DMS 273 treated with DMSO at 0.1 percent for 48 hours (cell line): ENCODE results near the gene EYS.

Experiments
- DNase-seq: peaks from one replicate; lab custom pipeline; 2025; lab: John Stamatoyannopoulos, UW

Gene EYS

GRCh38 chr6:65707126-65707826, at the start of gene EYS:
Gene EYS, minus strand, starts transcription at chr6:65707226. Its CDS starts 211,816 bp downstream, at chr6:65495410.
- peak; percentile 97 for DNase-seq

- DNase-seq = no peak
Measured at GRCh38 chr6:65746302-65746701, 39.3 kb upstream of the EYS start.

GRCh38 chr6:65745614-65746013, 38.6 kb upstream of the EYS start:
- no peak for DNase-seq

DNA sequence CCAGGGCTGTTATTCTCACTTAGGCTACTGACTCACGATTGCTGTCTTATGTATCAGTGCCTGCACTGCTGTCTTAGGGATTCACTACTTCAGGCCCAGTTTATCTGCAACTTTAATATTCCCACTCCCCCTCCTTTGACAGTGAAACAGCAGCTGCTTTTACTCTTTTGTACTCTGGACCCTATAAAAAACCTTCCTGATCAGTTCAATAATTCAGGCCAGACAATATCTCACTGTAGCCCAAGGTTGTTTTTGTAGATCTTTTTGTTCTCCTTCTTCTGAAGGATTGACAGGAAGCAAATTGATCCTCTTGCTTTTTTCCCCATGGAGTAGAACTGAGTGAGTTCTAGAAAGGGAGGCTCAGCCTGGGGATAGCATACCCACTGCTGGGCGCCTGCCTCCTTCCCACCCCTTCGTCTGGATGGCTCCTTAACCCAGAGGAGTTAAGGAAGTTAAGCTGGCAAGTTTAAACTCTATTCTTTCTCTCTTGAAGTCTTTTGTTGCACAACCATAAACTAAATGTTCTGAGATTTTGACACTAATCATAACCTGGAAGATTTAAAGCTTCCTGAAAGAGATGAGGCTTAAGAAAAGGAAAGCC, 22.0 kb upstream of the EYS start:
- DNase-seq = no peak

GRCh38 chr6:65719101-65719500, 12.1 kb upstream of the EYS start:
- DNase-seq = no peak

DNA sequence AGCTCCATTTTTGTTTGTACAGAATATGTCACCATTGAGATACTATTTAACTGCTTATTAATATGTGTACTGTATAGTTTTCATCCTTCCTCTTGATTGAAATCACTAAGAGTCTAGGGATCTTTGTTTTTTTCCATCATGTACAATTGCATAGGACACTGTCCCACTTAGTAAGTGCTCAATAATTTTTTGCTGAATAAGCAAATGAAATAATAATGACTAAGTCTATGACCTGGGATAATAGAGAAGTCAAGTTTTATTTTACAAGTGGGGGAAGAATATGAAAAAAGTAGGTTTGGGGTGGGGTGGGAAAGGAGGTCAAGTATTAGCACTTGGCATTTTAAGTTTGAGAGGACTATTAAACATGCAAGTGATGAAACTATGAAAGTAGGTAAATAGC, 4.5 kb upstream of the EYS start:
- no peak for DNase-seq

GRCh38 chr6:65709099-65709830, 2.2 kb upstream of the EYS start:
- DNase-seq = no peak

- DNase-seq = no peak
Measured at GRCh38 chr6:65708162-65708561, 1.1 kb upstream of the EYS start.

DNA sequence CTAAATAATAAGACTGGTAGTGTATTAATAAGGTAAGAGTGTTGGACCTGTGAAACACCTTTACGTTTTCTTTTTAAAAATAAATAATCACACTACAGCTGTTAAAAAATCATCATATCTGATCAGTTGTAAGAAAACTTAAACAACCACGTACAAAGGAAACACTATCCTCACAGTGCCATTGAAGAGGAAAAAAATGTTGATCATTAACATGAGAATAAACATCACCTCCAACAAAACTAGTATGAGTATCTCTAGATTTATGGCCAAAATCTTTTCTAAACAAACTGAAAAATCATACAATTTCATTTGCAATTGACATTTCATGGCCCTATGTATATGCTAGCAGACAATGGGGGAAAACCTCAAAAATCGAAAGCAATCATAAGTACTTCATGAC, 590 bp downstream of the EYS start:
- DNase-seq = no peak

DNA sequence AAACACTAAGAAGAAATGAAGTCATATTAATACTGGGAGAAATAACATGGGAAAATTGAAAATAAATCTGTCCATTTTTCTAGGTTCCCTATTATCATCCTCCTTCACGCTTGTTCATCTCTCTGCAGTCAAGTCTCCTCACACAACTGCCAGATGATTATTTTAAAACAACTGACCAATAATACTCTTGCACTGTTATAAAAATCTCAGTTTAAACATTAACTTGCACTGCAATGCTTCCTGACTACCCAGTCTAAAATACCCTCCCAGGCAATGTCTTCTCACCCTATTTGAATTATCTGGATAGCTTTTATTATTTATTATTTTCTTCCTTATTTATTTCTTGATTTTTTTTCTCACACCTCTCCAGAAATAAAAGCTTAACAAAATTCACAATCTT, 5.7 kb downstream of the EYS start:
- DNase-seq = no peak

GRCh38 chr6:65700561-65700960, 6.5 kb downstream of the EYS start:
- peak; percentile 81 for DNase-seq

DNA sequence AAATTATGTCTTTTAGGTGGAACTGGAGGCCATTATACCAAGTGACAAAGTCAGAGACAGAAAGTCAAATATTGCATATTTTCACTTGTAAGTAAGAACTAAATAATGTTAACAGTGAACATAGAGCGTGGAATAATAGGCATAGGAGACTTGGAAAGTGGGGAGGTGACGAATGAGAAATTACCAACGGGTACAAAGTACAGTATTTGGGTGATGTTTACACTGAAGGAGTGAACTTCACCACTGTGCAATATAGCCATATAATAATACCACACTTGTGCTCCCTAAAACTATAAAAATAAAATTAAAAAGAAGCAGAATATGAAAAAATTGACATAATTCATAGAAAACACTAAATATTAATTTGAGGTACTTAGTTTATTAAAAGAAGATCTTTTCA, 14.9 kb downstream of the EYS start:
- no peak for DNase-seq

- no peak for DNase-seq
Measured at GRCh38 chr6:65680232-65680631, 26.8 kb downstream of the EYS start.

DNA sequence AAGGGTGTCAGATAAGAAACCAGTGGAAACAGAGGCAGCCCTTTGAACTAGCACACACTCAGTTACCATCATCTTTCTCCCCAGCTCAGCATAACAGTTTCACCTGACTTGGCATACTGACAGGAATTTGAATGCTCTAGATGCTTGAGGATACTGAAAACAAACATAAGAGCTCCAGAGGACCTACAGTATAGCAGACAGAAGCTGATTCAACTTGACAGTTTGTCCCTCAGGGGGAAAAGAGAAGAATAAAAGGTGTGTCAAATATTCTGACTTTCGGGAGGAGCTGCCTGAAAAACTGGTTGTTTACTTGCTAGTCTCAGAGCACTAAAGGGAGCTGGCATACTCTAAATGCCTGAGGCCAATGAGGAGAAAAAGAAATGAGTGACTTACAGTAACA, 35.1 kb downstream of the EYS start:
- DNase-seq = peak; percentile 13

DNA sequence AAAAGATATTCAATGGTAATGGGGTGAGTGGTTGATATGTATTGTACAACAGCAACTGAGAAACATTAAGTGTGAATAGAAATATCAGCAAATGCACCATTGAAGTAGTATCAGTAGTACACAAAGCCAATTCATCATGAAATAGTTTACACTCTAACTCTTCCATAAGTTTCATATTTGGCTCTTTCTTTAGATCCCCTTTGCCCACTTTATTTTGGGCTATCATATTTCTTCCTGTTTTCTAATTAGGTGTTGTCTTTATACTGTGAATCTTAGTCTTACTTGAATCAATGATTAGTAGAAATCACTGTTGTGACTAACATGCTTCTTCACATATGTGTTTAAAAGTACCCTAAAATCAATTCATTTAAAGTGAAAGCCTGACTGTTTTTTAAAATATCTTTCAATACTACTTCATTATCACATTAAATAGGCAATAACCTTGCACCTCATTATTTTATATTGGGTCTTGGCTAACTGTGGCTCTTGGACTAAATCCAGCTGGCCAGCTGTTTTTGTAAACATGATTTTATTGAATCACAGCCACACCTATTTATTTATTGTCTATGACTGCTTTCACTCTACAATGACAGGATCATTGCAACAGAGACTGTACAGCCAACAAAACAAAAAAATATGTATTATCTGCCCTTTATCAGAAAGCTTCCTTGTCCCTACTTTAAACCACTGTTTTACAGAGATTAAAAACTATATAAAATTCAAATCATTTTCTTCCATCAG, 38.9 kb downstream of the EYS start:
- DNase-seq = no peak

- DNase-seq = no peak
Measured at GRCh38 chr6:65650086-65650485, 56.9 kb downstream of the EYS start.

DNA sequence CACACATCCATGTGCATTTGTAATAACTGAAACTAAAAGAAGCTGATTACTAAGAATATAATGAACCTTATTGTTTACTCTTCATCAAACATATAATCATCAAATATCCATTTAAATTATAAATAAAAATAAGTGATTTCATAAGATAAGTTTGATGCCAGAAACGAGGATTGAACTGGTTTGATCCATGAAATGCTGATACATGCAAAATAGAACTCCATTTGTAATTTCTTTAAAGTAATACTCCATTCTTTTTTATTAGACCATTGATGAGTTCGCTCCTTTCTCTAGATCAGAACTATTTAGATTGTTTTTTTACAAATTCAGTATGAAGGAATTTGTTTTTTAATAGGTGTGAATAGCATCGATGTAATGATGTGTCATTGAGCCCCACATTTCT, 57.6 kb downstream of the EYS start:
- DNase-seq = no peak

DNA sequence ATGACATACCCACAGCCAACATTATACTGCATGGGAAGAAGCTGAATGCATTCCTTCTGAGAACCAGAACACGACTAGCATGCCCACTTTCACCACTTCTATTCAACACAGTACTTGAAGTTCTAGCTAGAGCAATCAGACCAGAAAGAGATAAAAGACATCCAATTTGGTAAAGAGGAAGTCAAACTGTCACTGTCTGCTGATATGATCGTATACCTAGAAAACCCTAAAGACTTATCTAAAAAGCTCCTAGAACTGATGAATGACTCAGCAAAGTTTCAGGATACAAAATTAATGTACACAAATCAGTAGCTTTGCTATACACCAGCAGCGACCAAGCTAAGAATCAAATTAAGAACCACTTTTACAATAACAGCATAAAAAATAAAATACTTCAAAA, 60.5 kb downstream of the EYS start:
- DNase-seq = no peak

DNA sequence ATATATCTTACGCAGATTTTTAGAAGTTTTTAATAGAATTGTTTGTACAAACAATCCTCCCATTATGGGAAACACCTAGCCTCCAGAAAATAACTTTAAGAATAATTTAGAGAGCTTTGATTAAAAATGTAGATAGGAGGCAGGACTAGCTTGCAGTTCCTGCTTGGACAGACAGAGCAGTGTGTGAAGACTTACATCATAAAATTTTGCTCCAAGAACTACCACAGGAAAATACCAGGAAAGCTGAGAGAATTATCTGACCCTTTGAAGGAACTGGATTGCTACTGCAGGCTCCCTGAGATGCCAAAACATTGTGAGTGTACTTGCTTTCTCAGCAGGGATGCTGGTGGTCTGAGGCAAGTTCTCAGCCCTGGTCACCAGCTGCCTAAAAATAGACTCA, 64.2 kb downstream of the EYS start:
- DNase-seq = no peak

- DNase-seq = no peak
Measured at GRCh38 chr6:65638047-65638831, 68.8 kb downstream of the EYS start.

- no peak for DNase-seq
Measured at GRCh38 chr6:65637289-65638046, 69.6 kb downstream of the EYS start.
